GM12865 (cell line): ENCODE results near the gene SYPL2.
A peak's percentile ranks its signal among the peaks of the same experiment; 100 is the strongest.

ENCODE experiments used
- DNase-seq: peaks from one replicate; pipeline ENCODE4 v3.0.0; 2010; ENCODE audit warnings: low read depth
- H3K4me3 ChIP-seq: 2 replicates; pipeline ENCODE4 v1.5.1; 2011; ENCODE audit warnings: mild to moderate bottlenecking, low read depth, low read length, control low read depth
- CTCF ChIP-seq: IDR thresholded peaks from 2 replicates; pipeline ENCODE4 v1.5.1; 2011; ENCODE audit warnings: low read length, control low read depth, low read depth, inconsistent platforms; ENCODE audit not compliant: insufficient read depth; ENCODE audit errors: missing control alignments

SYPL2 gene

DNA sequence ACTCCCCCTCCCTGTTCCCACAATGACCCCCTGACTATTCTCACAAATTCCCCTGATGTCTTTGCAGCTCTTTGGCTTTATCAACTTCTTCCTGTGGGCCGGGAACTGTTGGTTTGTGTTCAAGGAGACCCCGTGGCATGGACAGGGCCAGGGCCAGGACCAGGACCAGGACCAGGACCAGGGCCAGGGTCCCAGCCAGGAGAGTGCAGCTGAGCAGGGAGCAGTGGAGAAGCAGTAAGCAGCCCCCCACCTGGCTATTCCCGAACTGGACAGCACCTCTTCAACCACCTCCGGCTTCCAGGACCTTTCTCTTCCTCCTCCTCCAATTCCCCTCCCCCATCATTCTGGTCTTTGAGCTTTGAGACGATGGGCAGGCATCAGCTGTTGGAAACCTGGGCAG lies 13.0 kb downstream of the SYPL2 start:
- no peak overlapping the region for H3K4me3 ChIP-seq
- TF ChIP-seq CTCF: no peak
- no peak for DNase-seq

DNA sequence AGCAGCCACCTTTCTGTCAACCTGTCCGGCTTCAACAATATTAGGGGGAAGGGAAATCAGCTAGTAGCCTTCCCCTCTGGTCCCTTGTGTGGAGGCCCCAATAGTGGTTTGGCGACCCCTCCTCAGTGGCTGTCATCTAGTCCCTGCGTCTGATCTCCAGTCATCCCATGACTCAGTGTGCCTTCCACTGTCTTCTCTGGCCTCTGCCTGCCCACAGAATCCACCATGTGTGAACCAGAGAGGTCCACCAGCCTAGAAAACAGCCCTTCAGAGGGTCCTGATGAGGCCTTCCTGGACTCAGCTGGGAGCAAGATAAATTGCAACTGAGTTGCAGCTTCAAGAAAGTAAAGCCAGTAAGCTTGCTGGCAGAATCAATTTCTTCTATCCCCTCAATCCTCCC lies 13.6 kb downstream of the SYPL2 start:
- no peak for DNase-seq
- no peak for TF ChIP-seq CTCF
- H3K4me3 ChIP-seq: no peak overlapping the region

GRCh38 chr1:109481646-109482045 lies 15.3 kb downstream of the SYPL2 start:
- DNase-seq: no peak
- no peak overlapping the region for H3K4me3 ChIP-seq
- TF ChIP-seq CTCF: no peak

GRCh38 chr1:109482242-109482641 lies 15.9 kb downstream of the SYPL2 start:
- DNase-seq: no peak

GRCh38 chr1:109482791-109483671 lies 16.7 kb downstream of the SYPL2 start:
- no peak for DNase-seq
- H3K4me3 ChIP-seq: peak overlapping the region; percentile 66
- no peak for TF ChIP-seq CTCF

More at GRCh38 chr1:109482242-109482641, 15.9 kb downstream of the SYPL2 start:
- TF ChIP-seq CTCF: no peak
- H3K4me3 ChIP-seq: no peak overlapping the region

DNA sequence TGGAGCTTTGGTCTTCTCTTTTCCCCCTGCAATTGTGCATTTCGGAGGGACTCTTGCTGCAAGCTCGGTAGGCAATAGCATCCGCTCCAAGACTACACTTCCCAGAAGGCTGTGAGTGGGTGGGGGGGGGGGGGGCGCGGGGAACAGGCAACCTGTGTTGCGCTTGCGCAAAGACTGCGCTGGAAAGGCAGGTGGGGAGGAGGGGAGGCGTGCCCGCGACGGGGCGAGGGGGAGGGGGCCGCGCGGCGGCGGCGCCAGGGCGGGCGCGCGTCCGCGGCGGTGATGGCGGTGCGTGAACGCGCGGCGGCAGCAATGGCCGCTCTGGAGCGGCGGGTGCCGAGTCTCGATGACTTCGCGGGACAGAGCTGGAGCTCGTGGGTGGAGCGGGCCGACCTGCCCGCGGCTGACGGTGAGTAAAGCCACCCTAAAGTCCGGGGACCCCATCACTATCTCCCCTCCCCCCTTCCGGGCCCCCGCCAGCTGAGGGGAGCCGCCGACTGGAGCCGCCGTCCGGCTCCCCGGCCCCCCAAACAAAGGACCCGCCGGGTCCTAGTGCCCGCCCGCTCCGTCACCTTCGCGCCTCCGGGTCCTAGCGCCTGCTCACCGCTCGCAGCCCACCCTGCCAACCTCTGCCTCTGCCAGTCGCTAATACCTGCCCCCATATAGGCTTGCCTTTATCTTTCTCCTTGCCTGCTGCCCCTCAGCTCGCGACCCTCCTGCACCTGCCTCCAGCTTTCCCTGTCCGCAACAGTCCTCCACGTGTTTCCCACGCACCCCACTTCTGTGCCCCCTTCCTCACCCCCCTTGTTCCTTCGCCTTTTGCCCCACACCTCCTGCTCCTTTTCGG lies 17.5 kb downstream of the SYPL2 start, which contains the start of gene ATXN7L2:
Gene ATXN7L2, plus strand, starts transcription at position 234 of the 847 bp plus-strand sequence. Its CDS starts 49 bp downstream, at position 283.
- DNase-seq: peak; percentile 95
- peak within 1 kb of the TSS; percentile 84 for H3K4me3 ChIP-seq

More for the DNA sequence above, 17.5 kb downstream of the SYPL2 start, which contains the start of gene ATXN7L2:
- TF ChIP-seq CTCF: no peak
